ENCODE results near the gene DAGLB.

- TF ChIP-seq JUN (CRISPR knock-in tag; IDR thresholded peaks at IDR 0.05), result no peak
- TF ChIP-seq FOXP1 (CRISPR knock-in tag; IDR thresholded peaks at IDR 0.05; ENCODE audit: borderline replicate concordance), result no peak
- no peak for TF ChIP-seq CTCF (IDR thresholded peaks at IDR 0.05)
- no peak for TF ChIP-seq USF2 (CRISPR knock-in tag; IDR thresholded peaks at IDR 0.05)
These were observed 54.1 kb downstream of the DAGLB start for GRCh38 chr7:6393667-6394056.
